K562 (cell line): ENCODE measurements around the gene CNBD2. TPM values are rescaled to one million over a fixed set of nuclear protein-coding genes. Genes with fewer than 3 reads are reported as not detected.
A peak's percentile ranks its signal among the peaks of the same experiment; 100 is the strongest.

ENCODE experiments used
- ATAC-seq: fragments of 200-7000 bp; cut with Tn5 transposase; 3 replicates; pipeline ENCODE4 v1.9.1; 2020; ENCODE audit warnings: moderate library complexity
- BruUV-seq: library from RNA; stranded (reverse); fragments of 400-500 nt; replicated peaks from 2 replicates; lab custom pipeline; 2021; lab: Mats Ljungman, UMichigan
- CTCF ChIA-PET: fragments of 300-600 bp; formaldehyde crosslinking; extraction: SDS; loops from one replicate; lab custom pipeline; 2021; ENCODE audit warnings: low intra/inter-chr PET ratio; lab: Yijun Ruan, JAX
- POLR2A ChIA-PET: fragments of 300-600, 350-650 bp; sonication (Branson Sonifier 250); formaldehyde crosslinking; extraction: SDS; loops from one replicate; lab custom pipeline; 2021; ENCODE audit warnings: antibody characterized with exemption, inconsistent platforms; lab: Yijun Ruan, JAX
- DNase-seq, 4 experiments: peaks; one replicate each; pipeline versions ENCODE4 v3.0.0 to v3.0.0-alpha.2; 2011 to 2018; ENCODE audit warnings: low spot score in 3 of 4, mixed read lengths in 3 of 4; ENCODE audit errors: extremely low read depth in 1 of 4
- FAIRE-seq: peaks from 2 replicates; lab custom pipeline; 2011; peaks lifted over from hg19 to GRCh38; lab: Jason Lieb, UNC
- H2AFZ ChIP-seq: 2 replicates; pipeline ENCODE4 v1.6.0; 2011; ENCODE audit warnings: low read depth, low read length, control low read depth, inconsistent platforms
- H3K27ac ChIP-seq: fragments of 200-600 bp; 3 replicates; pipeline ENCODE4 v1.8.0; 2011; ENCODE audit warnings: low read depth, mild to moderate bottlenecking, control low read depth, inconsistent platforms, low read length, moderate library complexity, mixed read lengths; ENCODE audit errors: extremely low read depth
- H3K27me3 ChIP-seq, 2 experiments: fragments of 300-600 bp in 1 of 2; 2 replicates in 1 of 2; 3 replicates in 1 of 2; pipeline versions ENCODE4 v1.6.0 to v1.8.0; 2011; ENCODE audit warnings: inconsistent platforms in 2 of 2, low read length in 2 of 2, mild to moderate bottlenecking in 1 of 2, mixed read lengths in 1 of 2, moderate library complexity in 1 of 2; ENCODE audit not compliant: control insufficient read depth in 2 of 2, insufficient read depth in 2 of 2
- H3K36me3 ChIP-seq: fragments of 300-600 bp; 3 replicates; pipeline ENCODE4 v1.8.0; 2011; ENCODE audit warnings: mild to moderate bottlenecking, low read length, inconsistent platforms; ENCODE audit not compliant: control insufficient read depth, insufficient read depth
- H3K4me1 ChIP-seq, 2 experiments: fragments of 200-600 bp in 1 of 2; replicated peaks in 1 of 2; 2 replicates in 1 of 2; 3 replicates in 1 of 2; pipeline versions ENCODE4 v1.5.1 to v1.8.0; 2011; ENCODE audit warnings: inconsistent platforms in 2 of 2, low read length in 2 of 2, mild to moderate bottlenecking in 1 of 2, mixed read lengths in 1 of 2, moderate library complexity in 1 of 2; ENCODE audit not compliant: control insufficient read depth in 2 of 2, insufficient read depth in 2 of 2
- H3K4me2 ChIP-seq: 2 replicates; pipeline ENCODE4 v1.6.1; 2011; ENCODE audit warnings: low read length, control low read depth, inconsistent platforms, mixed read lengths; ENCODE audit not compliant: insufficient read depth
- H3K4me3 ChIP-seq: fragments of 200-600 bp; sonication (generic), shearing (Covaris generic); 2 replicates; pipeline ENCODE4 v1.5.1; 2016; ENCODE audit warnings: control low read depth, inconsistent platforms
- H3K79me2 ChIP-seq: fragments of 200-600 bp; 3 replicates; pipeline ENCODE4 v1.8.0; 2011; ENCODE audit warnings: low read length, inconsistent platforms; ENCODE audit not compliant: control insufficient read depth, insufficient read depth
- H3K9ac ChIP-seq, 2 experiments: 2 replicates each; pipeline versions ENCODE4 v1.6.0 to v1.6.1; 2011; ENCODE audit warnings: low read depth in 2 of 2, low read length in 2 of 2, control low read depth in 1 of 2, inconsistent platforms in 1 of 2, mild to moderate bottlenecking in 1 of 2, mixed read lengths in 1 of 2; ENCODE audit not compliant: insufficient read depth in 1 of 2
- H3K9me1 ChIP-seq: one replicate; pipeline ENCODE4 v1.6.0; 2011; ENCODE audit warnings: inconsistent platforms, mild to moderate bottlenecking, low read length, moderate library complexity; ENCODE audit not compliant: control insufficient read depth, insufficient read depth
- H3K9me3 ChIP-seq: replicated peaks from 2 replicates; pipeline ENCODE4 v1.5.1; 2011; ENCODE audit warnings: low read depth, low read length, inconsistent platforms; ENCODE audit not compliant: control insufficient read depth, insufficient read depth
- H4K20me1 ChIP-seq: replicated peaks from 2 replicates; pipeline ENCODE4 v1.6.1; 2011; ENCODE audit warnings: low read length, inconsistent platforms, mixed read lengths; ENCODE audit not compliant: control insufficient read depth, insufficient read depth
- ARHGAP35 ChIP-seq: fragments of 450-650 bp; IDR thresholded peaks from 2 replicates; pipeline ENCODE4 v1.6.1; 2018; ENCODE audit not compliant: partially characterized antibody
- ARID2 ChIP-seq: fragments of 450-650 bp; IDR thresholded peaks from 2 replicates; pipeline ENCODE4 v1.6.1; 2017; ENCODE audit warnings: antibody characterized with exemption, mild to moderate bottlenecking
- EWSR1 ChIP-seq: fragments of 450-650 bp; IDR thresholded peaks from 2 replicates; pipeline ENCODE4 v1.6.1; 2018; ENCODE audit warnings: borderline replicate concordance, mild to moderate bottlenecking, low read depth, moderate library complexity; ENCODE audit not compliant: partially characterized antibody
- HCFC1 ChIP-seq: IDR thresholded peaks from 2 replicates; pipeline ENCODE4 v1.6.1; 2012; ENCODE audit warnings: low read depth, low read length, improper control_type of control experiment
- IRF1 ChIP-seq: sonication (generic); formaldehyde crosslinking; IDR thresholded peaks from 2 replicates; pipeline ENCODE4 v1.8.0; 2022; ENCODE audit warnings: missing genetic modification reagents, mild to moderate bottlenecking, borderline replicate concordance
- LARP7 ChIP-seq: fragments of 450-650 bp; IDR thresholded peaks from 2 replicates; pipeline ENCODE4 v1.6.1; 2016
- MTA3 ChIP-seq: fragments of 450-650 bp; formaldehyde crosslinking; IDR thresholded peaks from 2 replicates; pipeline ENCODE4 v1.6.1; 2017; ENCODE audit warnings: mild to moderate bottlenecking, borderline replicate concordance
- PHF20 ChIP-seq: fragments of 450-650 bp; IDR thresholded peaks from 2 replicates; pipeline ENCODE4 v1.6.1; 2018; ENCODE audit not compliant: partially characterized antibody
- PRMT5 ChIP-seq: sonication (generic); formaldehyde crosslinking; IDR thresholded peaks from 2 replicates; pipeline ENCODE4 v1.5.0; 2020; ENCODE audit warnings: missing genetic modification reagents
- SMAD4 ChIP-seq: fragments of 250-450 bp; sonication (Bioruptor Pico); conservative IDR thresholded peaks from 2 replicates; pipeline ENCODE4 v1.8.0; 2021; ENCODE audit warnings: inconsistent platforms, mild to moderate bottlenecking, moderate library complexity
- STAG1 ChIP-seq: sonication (generic); formaldehyde crosslinking; IDR thresholded peaks from 2 replicates; pipeline ENCODE4 v1.5.0; 2020; ENCODE audit warnings: missing genetic modification reagents, borderline replicate concordance
- THRB ChIP-seq: fragments of 450-650 bp; formaldehyde crosslinking; conservative IDR thresholded peaks from 2 replicates; pipeline ENCODE4 v1.4.0; 2022; ENCODE audit warnings: mild to moderate bottlenecking, missing genetic modification characterization
- ZBTB26 ChIP-seq: fragments of 450-650 bp; formaldehyde crosslinking; IDR thresholded peaks from 2 replicates; pipeline ENCODE4 v1.4.0; 2022; ENCODE audit warnings: missing genetic modification characterization
- ZNF121 ChIP-seq: sonication (generic); formaldehyde crosslinking; conservative IDR thresholded peaks from 2 replicates; pipeline ENCODE4 v1.8.0; 2022; ENCODE audit warnings: missing genetic modification reagents
- WGBS: fragments of 100-300 bp; shearing (Covaris generic); methylation state at CpG from one replicate; pipeline ENCODE4 v1.1.6; 2016; ENCODE audit warnings: low coverage, mixed read lengths; ENCODE audit not compliant: insufficient coverage; ENCODE audit errors: missing lambda C conversion rate; 5-methylcytosine and 5-hydroxymethylcytosine counted together
- in situ Hi-C: fragments of 300-500 bp; cut with MboI; formaldehyde crosslinking; loops from 4 replicates; pipeline ENCODE4 v1.15.0; 2018; ENCODE audit warnings: inconsistent platforms, mixed read lengths
- intact Hi-C: fragments of 100-400 bp; cut with micrococcal nuclease; formaldehyde crosslinking; loops from 2 replicates; pipeline ENCODE4 v1.14.2; 2022
- polyA plus RNA-seq, 8 experiments: library from polyadenylated mRNA; depleted of rRNA in 4 of 8; stranded (reverse) in 5 of 8; unstranded in 3 of 8; fragments of >200 nt; fragmentation: Nextera tagmentation in 2 of 8; fragmentation: Illumina TruSeq in 1 of 8; extraction: Ambion mirVana in 2 of 8; extraction: Trizol in 1 of 8; gene quantifications; 2 replicates each; pipeline versions ENCODE4 v1.2.1 to v1.2.3, GENCODE V29; 2011 to 2014; ENCODE audit warnings: inconsistent platforms in 1 of 8, missing spikeins in 1 of 8
- total RNA-seq, 7 experiments: library from RNA; depleted of rRNA in 6 of 7; stranded (reverse); fragments of >200 nt in 6 of 7; fragmentation: Illumina TruSeq in 2 of 7; extraction: Trizol in 2 of 7; gene quantifications; 2 replicates each; pipeline versions ENCODE4 v1.2.1 to v1.2.3, GENCODE V29; 2011 to 2021; ENCODE audit warnings: low replicate concordance in 1 of 7

The CNBD2 gene
- total and polyA plus RNA-seq, 9 of the 15 experiments (the other 6 are each of a cell fraction or from before 2014, with no cell fraction given) = 3.2 to 17.5 (median 5.3) TPM

- DNase-seq = no peak
- WGBS = 9% methylated on average over 3 of the region's 3 CpGs
Measured at GRCh38 chr20:36031806-36032205, 63.4 kb downstream of the CNBD2 start.

GRCh38 chr20:36034875-36035274 is 66.5 kb downstream of the CNBD2 start:
- H2AFZ ChIP-seq = peak overlapping the region; percentile 68
- no TSS peak for BruUV-seq
- H3K4me3 ChIP-seq = no peak overlapping the region
- no peaks in the 10 kb centered on the region for H3K9me3 ChIP-seq
- no peak for DNase-seq
- WGBS = 38% methylated on average over 4 of the region's 4 CpGs
- no peak for FAIRE-seq
- peaks cover 3 to 12% of the 10 kb centered on the region in 2 experiments; a peak in 2 of 5 replicates for H3K27me3 ChIP-seq
- no peaks in the 10 kb centered on the region for H3K79me2 ChIP-seq
- H3K9me1 ChIP-seq = no peaks in the 10 kb centered on the region
- peak overlapping the region; percentile 56 for H3K4me2 ChIP-seq
- no peak overlapping the region for H3K27ac ChIP-seq
- intact Hi-C loops = no loop called here
- H3K36me3 ChIP-seq = no peaks in the 10 kb centered on the region
- H3K4me1 ChIP-seq = peaks cover 16 to 22% of the 10 kb centered on the region in 2 experiments
- POLR2A ChIA-PET = interaction anchor here (0.7 to 1.4 kb wide), 6 partner anchors 9 to 209 kb away, joined by 3 to 5 read pairs (median 3); no protein-coding TSS in a partner anchor
- CTCF ChIA-PET = no interaction called here
- peak overlapping the region in 1 of 2 experiments; percentile 56; a peak in 1 of 4 replicates for H3K9ac ChIP-seq
- in situ Hi-C loops = no loop called here
- H4K20me1 ChIP-seq = no peaks in the 10 kb centered on the region; the same call in 1 of the 2 replicates
- ATAC-seq = no peak
- TF ChIP-seq ARID2 (0 out of 2 replicates have a peak, but pooled peaks have one; percentile 38), THRB (0 out of 2 replicates have a peak, but pooled peaks have one; percentile 50), EWSR1 (no peak), ARHGAP35 (peak; percentile 80), MTA3 (no peak), LARP7 (peak; percentile 82; the same call in 1 of the 2 replicates), PHF20 (peak; percentile 38), ZBTB26 (CRISPR knock-in tag) (0 out of 2 replicates have a peak, but pooled peaks have one; percentile 38), HCFC1 (no peak), STAG1 (CRISPR knock-in tag) (no peak)

More at GRCh38 chr20:36031806-36032205, 63.4 kb downstream of the CNBD2 start:
- no peak overlapping the region for H2AFZ ChIP-seq
- no peak overlapping the region for H3K27ac ChIP-seq
- no peak for FAIRE-seq
- H3K4me2 ChIP-seq = no peak overlapping the region
- no peaks in the 10 kb centered on the region for H3K36me3 ChIP-seq
- no peak overlapping the region for H3K9ac ChIP-seq
- TF ChIP-seq IRF1 (CRISPR knock-in tag) = no peak
- TF ChIP-seq PRMT5 (CRISPR knock-in tag) = no peak
- TF ChIP-seq SMAD4 = no peak
- TF ChIP-seq ZNF121 (CRISPR knock-in tag) = peak; percentile 56; the same call in 1 of the 2 replicates
- no peaks in the 10 kb centered on the region for H3K9me1 ChIP-seq
- H4K20me1 ChIP-seq = no peaks in the 10 kb centered on the region; the same call in 1 of the 2 replicates
- peaks cover 13 to 21% of the 10 kb centered on the region in 2 experiments for H3K4me1 ChIP-seq
- no TSS peak for BruUV-seq
- intact Hi-C loops (no loop called here), in situ Hi-C loops (no loop called here)
- CTCF ChIA-PET = no interaction called here
- H3K27me3 ChIP-seq = peaks cover 17 to 30% of the 10 kb centered on the region in 2 experiments; a peak in 4 of 5 replicates
- ATAC-seq = no peak
- no peak overlapping the region for H3K4me3 ChIP-seq
- no peaks in the 10 kb centered on the region for H3K79me2 ChIP-seq
- POLR2A ChIA-PET = no interaction called here
- H3K9me3 ChIP-seq = no peaks in the 10 kb centered on the region
